NCI-H146 (cell line): Measurements from ENCODE around the gene CRB2.

ENCODE experiments used
- DNase-seq: peaks from one replicate; lab custom pipeline; 2025; lab: John Stamatoyannopoulos, UW

The CRB2 gene

DNA sequence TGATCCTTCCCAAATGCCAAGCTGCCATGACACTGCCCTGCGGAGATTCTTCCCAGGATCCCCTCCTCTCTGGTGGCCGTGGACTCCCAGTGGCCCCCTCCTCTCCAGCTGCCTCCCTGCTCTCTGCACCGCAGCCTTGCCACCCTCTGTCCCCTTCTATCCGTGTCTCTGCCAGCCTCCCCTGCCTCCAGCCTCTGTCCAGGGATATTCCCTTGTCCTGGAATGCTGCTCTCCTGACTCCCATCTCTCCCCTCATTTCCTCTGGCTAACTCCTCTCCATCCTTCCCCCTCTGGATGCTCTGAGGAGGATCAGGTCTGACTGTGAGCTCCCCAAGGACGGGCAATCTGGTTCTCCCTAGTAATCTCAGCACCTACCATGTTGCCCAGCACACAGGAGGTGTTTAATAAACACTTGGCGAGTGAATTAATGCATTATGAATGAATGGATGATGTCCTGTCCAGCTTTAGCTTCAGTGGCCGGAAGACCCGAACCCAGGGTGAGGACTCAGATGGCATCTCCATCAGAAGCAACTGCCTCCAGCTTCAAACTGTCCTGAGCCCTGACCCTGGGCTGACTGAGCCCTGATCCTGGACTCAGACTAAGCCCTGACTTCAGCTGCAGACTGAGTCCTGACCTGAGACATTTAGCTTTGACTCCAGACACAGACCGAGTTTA, 7.5 kb upstream of the CRB2 start:
- no peak for DNase-seq

DNA sequence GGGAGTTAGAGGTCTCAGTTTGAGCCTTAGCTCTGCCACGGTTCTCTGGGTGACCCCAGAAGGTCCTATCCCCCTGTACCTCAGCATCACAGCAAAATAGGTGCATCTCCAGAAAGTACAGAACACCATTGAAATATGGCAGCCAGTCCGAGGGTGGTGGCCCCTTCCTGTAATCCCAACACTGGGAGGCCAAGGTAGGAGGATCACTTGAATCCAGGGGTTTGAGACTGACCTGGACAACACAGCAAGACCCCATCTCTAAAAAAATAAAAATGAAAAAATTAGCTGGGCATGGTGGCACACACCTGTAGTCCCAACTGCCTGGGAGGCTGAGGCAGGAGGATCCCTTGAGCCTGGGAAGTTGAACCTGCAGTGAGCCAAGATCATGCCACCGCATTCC, 7.0 kb upstream of the CRB2 start:
- DNase-seq = no peak

DNA sequence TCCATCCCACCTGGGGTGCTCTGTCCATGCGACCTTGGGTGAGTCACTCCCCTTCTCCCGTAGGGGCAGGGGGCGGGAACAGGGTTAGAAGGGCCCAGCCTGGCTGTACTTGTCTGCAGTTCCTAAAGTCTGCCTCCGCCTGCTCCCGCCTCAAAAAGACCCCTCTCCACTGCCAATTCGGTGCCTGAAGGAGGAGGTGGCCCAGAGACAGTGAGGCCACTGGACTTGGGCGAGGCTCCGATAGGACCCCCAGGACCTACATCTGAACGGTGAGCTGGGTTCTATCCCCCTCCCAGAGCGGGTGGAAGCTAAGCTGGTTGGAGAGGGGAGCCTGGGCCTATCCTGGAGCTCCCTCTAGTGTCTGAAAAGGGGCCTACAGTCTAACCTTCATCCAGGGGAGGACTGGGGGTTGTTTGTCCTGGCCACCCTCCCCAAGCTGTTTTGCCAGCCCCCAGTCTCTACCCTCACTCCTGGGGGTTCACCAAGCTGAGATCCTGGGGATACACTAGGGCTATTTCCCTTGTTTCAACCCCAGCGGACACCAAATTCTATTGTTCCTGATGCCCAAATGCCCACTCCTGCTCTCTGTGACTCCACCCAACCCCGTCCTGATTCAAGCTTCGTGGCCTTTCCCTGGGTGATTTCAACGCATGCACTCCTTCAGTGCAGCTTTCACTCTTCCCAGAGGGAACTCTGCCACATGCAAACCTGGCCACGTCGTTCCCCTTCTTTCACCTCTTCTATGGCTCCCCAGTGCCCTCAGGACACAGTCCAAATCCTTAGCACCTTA, 6.1 kb upstream of the CRB2 start:
- peak; percentile 50 for DNase-seq

DNA sequence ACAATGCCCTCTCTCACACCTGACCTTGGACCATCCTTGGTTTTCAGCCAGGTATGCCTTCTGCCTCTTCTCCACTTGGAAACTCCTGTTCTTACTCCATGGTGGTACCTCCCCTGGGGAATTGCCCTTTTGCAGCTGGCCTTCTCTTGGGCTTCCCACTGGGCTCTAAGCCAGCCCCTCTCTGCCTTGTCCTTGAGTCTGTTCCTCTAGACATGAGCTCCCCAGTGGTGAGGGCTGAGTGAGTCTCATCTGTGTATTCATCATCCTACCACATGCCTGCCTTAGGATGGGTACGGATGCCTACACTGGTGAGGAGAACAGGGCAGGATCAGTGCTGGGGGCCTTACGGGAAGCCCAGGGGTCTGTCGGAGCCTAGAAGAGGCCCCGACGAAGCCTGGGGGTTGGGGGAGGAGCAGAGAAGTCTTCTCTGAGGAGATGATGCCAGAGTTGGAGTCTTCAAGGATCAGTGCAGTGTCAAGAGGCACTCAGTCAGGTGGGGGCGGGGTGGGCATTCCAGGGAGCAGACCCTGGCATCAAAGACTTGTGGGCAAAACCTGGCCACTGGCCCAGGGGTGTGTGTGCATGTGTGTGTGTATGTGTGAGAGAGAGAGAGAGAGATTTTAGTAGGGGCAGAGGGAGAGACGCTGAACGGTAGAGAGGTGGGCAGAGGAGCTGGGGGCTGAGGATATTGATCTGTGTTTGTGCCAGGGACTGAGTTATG, 5.2 kb upstream of the CRB2 start:
- DNase-seq = no peak

DNA sequence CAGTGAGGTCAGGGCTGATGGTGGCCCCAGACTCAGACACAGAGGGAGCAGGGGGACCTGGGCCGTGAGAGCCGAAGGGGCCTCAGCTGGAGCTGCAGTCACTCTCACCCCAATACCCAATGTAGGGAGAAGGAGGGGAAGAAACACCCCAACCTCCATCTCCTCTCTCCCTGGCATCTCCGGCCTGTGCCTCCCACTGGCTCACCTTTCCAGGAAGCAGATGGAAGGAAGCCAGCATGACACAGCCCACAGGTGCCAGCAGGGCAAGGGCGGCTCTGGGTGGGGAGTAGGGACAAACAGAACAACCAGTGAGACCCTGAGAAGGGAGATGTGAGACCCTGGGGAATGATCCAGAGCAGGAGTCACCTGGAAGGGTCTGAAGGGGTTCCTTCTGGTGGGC, 3.0 kb upstream of the CRB2 start:
- no peak for DNase-seq

DNA sequence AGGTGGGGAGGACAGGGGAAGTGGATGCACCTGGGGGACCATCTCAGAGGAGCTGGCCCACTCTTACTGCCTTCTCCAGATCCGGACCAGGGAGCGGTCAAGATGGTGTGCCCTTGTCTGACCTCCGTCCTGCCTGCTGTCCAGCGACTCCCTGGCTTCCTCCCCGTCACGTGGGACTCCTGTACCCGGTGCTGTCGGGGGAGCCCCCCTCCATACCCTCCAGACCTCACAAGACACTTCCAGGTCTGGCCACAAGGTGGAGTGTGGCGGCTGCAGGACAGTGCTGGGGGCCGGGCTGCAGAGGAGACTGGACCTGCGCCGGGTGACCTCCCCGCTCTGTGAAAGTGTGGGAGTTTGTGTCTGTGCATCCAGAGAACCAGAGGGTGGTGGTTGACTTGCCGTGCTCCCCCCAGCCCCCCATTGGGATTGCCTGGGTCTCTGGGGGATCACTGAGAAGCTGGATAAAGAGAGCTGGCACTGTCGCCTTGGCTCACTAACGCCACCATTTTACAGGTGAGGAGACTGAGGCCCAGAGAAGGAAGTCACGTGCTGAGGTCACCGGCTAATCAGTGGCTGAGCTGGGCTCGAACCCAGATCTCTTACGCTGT, 1.9 kb upstream of the CRB2 start:
- peak; percentile 52 for DNase-seq

DNA sequence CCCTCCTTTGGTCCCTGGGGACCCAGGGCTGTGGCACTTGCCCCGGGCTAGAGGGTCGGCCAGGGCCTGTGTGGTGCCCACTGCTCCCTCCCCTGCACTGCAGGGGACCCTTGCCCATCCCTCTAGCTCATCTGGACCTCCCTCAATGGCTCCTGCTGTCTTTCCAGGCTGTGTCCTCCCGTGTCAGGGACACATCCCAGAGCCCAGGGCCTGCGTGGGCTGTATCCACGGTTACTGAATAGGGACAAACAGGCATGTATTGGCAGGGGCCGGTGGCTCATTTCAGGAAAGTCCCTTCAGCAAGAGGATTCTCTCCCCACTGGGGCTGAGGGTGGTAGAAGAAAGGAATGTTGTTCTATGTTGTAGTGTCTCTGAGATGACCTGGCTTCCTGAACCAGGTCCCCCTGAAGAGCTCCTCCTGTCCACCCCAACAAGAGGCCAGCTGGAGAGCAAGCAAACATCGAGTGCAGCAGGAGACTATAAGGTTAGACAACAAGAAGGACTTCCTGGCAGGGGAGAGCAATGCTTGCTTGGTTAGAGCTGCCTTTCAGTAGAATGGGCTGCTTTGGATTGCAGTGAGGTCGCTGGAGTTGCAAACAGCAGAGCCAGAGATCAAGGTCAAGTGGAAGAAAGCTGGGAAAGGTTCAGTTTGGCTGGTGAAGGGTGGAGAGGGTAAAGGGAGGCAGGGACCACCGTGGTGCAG, 1.0 kb upstream of the CRB2 start:
- DNase-seq = no peak

DNA sequence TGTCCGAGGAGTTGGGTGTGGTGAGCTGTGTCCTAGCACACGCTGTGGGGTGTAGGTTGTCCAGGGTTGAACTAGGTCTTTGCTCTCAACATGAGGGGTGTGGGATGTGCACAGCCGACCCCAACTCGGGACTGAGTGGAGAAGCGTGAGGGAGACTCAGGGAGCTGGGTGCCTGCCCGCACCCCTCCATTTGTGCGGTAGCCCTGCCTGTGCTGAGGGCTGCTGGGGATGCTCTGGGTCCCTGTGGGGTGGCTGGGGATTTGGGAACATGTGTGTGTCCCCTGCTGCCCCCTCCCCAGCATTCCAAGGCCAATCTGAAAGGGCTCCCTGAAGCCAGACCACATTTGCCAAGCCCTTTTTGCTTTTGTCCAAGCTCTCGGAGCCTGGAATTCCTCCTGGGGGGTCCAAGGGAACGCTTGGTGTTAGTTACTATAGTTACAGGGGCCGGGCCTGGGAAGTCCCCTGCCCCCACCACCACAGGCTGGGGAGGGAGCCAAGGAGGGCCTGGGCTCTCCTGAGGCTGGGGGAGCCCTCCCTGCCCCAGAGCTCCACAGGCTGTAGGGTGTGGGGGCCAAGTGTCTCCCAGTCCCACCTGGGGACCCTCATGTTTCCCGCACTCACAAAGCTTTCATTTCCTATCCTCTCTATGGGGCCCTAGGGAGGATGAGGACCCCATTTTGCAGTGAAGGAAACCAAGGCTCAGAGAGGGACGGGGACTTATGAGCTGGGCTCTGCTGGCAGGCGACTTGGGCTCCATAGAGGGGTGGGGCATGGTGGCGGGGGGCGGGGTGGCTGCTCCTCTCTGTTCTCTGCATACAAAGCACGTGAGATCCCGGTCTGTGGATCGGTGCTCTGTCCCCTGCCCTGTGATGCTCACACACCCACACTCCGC, 1.1 kb downstream of the CRB2 start:
- DNase-seq = no peak

DNA sequence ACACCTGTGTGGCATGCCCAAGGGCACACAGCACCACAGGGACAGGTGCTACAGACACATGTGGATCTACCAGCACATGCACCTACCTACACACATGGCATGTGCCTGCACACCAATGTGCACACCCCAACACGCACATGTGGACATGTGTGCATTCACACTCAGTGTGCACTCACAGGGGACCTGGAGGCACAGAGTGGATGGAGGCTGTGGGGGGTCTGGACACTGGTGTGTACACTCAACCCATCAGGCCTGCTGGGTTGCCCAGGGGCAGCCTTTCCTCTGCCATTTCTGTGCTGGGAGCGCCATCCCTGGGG, 1.7 kb downstream of the CRB2 start:
- no peak for DNase-seq

DNA sequence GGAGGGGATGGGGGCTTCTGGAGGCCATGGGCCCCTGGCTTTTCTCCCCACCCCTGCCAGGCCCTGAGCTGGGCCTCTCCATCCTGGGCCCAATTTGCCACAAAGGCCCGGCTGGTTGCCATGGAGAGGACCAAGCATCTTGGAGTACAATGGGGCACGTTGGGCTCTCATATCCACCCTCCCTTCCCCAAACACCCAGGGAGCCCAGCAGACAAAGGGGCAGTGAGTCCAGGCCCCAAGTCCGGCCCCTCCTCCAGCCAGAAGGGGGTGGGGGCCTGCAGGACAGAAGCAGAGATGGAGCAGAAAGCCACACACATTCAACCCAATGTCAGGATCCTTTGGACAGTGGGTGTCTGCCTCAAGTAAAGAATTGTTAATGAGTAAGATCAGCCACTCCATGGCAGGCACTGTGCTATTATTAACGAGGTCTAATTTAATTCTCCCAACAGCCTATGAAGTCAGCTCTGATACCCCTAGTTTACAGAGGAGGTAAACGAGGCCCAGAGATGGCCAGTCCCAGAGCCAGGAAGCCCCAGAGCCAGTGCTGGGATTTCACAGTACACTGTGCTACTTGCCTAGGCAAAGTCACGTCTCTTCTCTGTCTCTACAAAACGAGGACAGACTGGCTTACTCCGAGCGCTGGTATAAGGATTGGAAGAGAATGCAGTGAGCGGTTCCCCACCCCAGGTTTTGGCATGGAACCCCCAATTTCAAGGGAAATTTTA, 2.3 kb downstream of the CRB2 start:
- DNase-seq = no peak

DNA sequence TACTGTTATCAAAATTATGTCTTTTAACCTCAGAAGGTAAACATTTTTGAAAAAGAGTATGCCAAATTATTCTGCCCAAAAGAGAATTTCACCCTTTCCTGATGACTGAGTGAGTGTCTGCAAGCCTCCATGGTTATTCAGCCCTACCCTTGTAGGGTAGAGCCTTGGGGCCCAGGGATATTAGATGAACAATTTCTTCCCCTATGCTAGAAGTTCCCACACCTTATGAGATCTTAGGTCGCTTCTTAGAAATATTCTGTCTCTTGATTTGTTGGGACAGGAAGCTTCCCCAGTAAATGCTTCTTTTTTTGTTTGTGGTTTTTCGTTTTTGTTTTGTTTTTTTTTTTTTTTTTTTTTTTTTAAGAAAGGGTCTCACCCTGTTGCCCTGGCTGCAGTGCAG, 3.1 kb downstream of the CRB2 start:
- no peak for DNase-seq

DNA sequence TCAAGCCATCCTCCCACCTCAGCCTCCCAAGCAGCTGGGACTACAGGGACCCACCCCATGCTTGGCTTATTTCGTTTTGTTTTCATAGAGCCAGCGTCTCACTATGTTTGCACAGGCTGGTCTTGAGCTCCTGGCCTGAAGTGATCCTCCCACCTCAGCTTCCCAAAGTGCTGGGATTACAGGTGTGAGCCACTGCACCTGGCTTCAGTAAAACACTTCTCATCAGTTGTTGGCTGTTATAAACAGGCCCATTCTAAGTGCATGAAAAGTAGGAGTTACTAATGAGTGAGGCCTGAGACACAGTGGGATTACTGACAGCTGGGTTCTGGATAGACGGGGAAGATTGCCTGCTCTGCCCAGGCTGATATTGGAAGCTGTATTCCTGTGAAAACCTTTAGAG, 3.5 kb downstream of the CRB2 start:
- peak; percentile 44 for DNase-seq

DNA sequence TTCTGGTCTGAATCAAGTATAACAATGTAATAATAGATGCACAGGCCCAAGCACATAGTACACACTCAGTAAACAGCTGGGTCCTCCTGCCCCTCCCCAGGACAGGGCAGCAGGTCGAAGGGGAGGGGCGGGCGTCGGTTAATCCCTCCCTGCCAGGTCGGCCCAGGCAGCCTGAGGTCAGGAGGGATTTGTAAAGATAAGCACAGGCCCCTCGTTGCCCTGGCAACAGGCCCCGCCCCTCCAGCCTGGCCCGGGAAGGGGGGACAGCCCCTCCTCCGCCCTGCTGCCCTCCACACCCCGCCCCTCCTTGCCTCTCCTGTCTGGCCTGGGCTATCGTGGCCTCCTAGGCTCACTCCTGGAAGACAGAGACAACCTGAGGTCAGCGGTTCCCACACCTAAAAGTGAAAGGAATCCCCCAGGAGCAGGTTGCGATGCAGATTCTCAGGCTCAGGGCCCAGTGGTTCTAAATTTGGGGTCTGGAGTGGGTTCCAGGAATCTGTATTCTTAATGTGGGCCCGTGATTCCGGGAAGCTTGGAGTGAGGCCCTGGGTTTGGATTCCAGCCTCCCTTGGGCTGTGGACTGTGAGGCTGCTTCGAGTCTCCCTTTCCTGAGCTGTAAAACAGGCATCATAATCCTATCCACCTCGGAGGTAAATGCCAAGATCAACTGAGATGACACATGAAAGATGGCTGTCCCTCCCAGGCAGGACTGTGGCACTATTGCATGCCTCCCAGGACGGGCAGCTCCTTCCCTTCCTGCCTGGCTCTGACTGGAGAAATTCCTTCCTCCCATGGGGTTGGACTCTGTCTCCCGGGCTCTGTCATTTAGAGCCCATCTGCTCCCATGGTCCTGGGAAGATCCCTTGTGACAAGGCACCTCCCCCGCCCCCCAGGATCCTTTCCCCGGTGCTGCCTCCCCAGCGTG, 4.4 kb downstream of the CRB2 start:
- peak; percentile 55 for DNase-seq

DNA sequence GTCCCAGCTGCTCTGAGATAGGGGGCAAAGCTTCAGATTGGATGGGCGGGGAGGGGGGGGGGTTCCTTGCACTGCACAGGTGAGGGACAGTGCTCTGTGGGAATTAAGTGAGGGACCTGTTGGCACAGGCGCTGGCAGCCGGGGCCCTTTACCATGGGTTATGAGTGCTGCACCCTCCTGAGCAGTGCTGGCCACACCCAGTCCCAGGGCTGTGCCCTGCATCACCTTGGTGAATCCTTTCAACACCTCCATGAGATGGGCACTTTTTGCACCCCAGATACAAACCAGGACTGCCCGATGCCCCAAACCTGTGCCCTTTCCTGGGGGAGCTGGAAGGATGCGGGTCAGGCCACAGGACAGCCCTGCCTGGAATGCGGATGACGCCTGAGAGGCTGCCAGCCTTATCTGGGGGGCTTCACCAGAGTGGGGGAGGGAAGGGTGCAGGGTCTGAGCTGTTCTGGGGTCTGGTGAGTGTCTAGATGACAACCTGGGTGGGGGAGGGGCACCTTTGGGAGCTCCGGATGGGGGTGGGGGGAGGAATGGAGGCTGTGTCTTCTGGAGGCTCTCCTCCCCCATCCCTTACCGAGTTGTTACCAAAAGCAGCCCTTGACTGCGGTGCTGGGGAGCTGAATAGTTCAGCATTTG, 5.2 kb downstream of the CRB2 start:
- DNase-seq = no peak

DNA sequence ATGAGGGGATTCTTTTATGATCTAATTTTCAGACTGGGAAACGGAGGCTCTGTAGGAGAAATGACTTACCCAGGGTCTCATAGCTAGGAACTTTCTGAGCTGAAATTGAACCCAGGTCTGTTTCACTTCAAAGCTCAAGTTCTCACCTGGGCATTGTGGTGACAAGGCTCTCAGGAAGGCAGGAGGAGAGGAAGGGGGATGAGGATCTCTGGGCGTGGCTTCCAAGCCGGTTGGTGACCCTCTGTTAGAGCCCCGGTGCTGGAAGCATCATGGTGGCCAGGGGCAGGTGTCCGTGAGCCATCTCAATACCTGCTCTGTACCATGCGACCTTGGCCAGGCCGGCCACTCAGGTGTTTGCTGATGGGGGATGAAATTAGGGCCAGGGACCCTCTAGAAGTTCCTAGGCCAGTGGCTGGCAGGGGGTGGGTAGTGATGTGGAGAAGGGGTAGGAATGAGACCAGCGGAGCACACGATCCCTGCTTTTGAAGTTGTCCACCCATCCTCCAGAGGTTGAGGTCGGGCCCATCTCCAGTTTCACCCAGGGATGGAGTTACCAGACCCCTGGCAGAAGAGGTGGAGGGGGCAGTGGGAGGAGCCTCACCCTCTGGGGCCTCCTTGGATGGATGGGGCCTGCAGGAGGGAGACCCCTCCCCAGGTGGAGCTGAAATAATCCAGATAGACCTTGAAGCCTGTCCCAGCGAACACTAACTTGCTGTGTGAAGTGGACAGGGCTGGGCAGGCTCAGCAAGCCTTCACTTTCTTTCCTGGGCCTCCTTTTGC, 5.9 kb downstream of the CRB2 start:
- no peak for DNase-seq

DNA sequence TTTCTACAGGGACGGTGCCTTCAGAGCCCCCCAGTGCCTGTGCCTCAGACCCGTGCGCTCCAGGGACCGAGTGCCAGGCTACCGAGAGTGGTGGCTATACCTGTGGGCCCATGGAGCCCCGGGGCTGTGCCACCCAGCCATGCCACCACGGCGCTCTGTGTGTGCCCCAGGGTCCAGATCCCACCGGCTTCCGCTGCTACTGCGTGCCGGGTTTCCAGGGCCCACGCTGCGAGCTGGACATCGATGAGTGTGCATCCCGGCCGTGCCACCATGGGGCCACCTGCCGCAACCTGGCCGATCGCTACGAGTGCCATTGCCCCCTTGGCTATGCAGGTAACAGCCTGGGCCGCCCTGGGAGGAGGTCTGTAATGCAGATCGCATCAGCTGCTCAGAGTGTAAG, 6.9 kb downstream of the CRB2 start:
- no peak for DNase-seq

DNA sequence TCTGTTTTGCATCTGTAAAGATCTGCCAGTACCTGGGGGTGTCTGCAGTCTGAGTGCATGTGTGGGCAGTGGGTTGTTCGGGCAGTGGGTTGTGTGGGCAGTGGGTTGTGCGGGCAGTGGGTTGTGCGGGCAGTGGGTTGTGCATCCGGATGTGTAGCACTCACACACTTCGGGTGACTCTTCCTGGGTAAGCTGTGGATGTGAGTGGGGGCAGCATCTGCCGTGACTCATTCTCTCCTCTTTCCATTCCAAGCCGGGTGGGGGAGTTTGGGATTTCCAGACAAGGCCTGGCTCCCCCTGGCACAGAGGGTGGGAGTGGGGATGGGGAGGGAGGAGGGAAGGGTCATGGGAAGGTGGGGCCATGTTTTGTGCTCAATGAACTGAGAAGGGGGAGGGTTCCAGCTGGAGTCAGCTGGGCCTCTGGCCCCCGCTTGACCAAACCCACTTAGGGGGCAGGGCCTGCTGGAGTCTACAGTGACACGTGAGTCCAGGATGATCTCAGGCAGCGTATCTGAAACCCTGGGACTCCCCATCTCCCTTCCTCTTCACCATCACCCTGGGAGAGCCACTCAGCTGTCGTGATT, 8.3 kb downstream of the CRB2 start:
- no peak for DNase-seq
